HEK293 (cell line): ENCODE data around the gene THBS2.

Experiments used
- RBAK ChIP-seq: fragments of 450-650 bp; formaldehyde crosslinking; IDR thresholded peaks from 2 replicates; pipeline ENCODE4 v1.5.1; 2016; ENCODE audit warnings: missing biosample characterization, missing genetic modification characterization
- ZBTB1 ChIP-seq: fragments of 450-650 bp; formaldehyde crosslinking; IDR thresholded peaks from 2 replicates; pipeline ENCODE4 v1.5.1; 2016; ENCODE audit warnings: missing biosample characterization, missing genetic modification characterization
- ZNF274 ChIP-seq, 2 experiments: fragments of 200-500 bp in 1 of 2; fragments of 450-650 bp in 1 of 2; sonication (Bioruptor generic) in 1 of 2; formaldehyde crosslinking in 1 of 2; IDR thresholded peaks; 2 replicates each; pipeline versions ENCODE4 v1.5.1 to v1.6.1; 2014 to 2016; ENCODE audit warnings: borderline replicate concordance in 1 of 2, inconsistent platforms in 1 of 2, low read length in 1 of 2, missing biosample characterization in 1 of 2, missing genetic modification characterization in 1 of 2
- ZNF585B ChIP-seq: fragments of 450-650 bp; formaldehyde crosslinking; IDR thresholded peaks from 2 replicates; pipeline ENCODE4 v1.5.1; 2016; ENCODE audit warnings: missing biosample characterization, missing genetic modification characterization
- TF ChIP-seq, protein P1 (sequence below): fragments of 450-650 bp; formaldehyde crosslinking; IDR thresholded peaks from 2 replicates; pipeline ENCODE4 v1.5.1; 2016; ENCODE audit warnings: missing biosample characterization, missing genetic modification characterization
- TF ChIP-seq, protein P2 (sequence below): IDR thresholded peaks from 2 replicates; pipeline ENCODE4 v1.6.1; 2011; ENCODE audit warnings: mild to moderate bottlenecking, low read depth, low read length, borderline replicate concordance

DNA sequence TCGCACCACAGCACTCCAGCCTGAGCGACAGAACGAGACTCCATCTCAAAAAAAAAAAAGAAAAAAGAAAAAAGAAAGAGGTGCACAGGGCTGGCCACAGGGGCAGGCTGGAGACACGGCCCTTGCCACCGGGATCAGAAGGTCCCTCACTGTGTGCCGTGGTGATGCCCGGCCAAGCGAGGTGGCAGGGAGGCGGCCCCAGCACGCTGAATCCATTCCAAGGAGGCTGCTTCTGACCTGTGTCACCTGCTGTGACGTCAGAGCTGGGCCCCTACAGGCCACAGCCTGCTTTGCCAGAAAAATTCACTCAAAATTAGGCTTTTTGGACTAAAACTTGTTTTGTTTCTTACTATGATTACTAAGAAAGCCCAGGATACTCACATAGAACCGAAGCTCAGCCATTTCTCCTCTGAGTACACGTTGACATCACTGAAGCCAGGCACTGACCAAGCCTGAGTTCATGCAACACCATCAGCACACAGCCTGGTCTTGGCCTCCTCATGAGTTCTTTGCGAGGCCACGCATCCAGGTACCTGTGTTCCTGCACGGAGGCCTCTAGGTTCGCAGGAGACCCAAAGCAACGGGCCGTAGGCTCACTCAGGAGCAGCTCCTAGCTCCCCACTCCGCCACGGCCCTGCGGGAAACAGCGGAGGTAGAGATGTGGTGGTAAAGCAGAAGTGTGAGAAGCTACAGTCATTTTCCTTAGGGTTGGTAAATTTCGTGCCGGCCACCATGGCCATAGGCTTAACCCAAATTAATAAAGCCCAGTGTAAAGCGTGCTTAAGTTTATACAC, 67.8 kb downstream of the THBS2 start:
- TF ChIP-seq ZBTB1 (no peak), RBAK (tag by site-specific recombination) (no peak), ZNF585B (tag by site-specific recombination) (no peak), ZNF274 (IDR thresholded peaks at IDR 0.05; ENCODE audit: low read length) (no peak), ZNF274 (tag by site-specific recombination; IDR thresholded peaks at IDR 0.05; ENCODE audit: borderline replicate concordance) (no peak)
- TF ChIP-seq, protein P1, sequence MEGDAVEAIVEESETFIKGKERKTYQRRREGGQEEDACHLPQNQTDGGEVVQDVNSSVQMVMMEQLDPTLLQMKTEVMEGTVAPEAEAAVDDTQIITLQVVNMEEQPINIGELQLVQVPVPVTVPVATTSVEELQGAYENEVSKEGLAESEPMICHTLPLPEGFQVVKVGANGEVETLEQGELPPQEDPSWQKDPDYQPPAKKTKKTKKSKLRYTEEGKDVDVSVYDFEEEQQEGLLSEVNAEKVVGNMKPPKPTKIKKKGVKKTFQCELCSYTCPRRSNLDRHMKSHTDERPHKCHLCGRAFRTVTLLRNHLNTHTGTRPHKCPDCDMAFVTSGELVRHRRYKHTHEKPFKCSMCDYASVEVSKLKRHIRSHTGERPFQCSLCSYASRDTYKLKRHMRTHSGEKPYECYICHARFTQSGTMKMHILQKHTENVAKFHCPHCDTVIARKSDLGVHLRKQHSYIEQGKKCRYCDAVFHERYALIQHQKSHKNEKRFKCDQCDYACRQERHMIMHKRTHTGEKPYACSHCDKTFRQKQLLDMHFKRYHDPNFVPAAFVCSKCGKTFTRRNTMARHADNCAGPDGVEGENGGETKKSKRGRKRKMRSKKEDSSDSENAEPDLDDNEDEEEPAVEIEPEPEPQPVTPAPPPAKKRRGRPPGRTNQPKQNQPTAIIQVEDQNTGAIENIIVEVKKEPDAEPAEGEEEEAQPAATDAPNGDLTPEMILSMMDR (tag by site-specific recombination): no peak
- TF ChIP-seq, protein P2, sequence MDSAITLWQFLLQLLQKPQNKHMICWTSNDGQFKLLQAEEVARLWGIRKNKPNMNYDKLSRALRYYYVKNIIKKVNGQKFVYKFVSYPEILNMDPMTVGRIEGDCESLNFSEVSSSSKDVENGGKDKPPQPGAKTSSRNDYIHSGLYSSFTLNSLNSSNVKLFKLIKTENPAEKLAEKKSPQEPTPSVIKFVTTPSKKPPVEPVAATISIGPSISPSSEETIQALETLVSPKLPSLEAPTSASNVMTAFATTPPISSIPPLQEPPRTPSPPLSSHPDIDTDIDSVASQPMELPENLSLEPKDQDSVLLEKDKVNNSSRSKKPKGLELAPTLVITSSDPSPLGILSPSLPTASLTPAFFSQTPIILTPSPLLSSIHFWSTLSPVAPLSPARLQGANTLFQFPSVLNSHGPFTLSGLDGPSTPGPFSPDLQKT: no peak
